Transverse colon (tissue), 3 donors: ENCODE results near the gene ENTPD1.

Experiments
- CTCF ChIP-seq, 5 experiments: fragments of 200-600 bp in 3 of 5; fragments of 450-650 bp in 2 of 5; sonication (generic) in 3 of 5; IDR thresholded peaks; 1 replicate in 2 of 5; 2 replicates in 3 of 5; pipeline ENCODE4 v1.5.1; 2016 to 2017; ENCODE audit warnings: antibody characterized with exemption in 5 of 5, inconsistent platforms in 3 of 5, mild to moderate bottlenecking in 2 of 5, moderate library complexity in 1 of 5
- POLR2A ChIP-seq: fragments of 450-650 bp; IDR thresholded peaks from one replicate; pipeline ENCODE4 v1.6.1; 2016; ENCODE audit warnings: antibody characterized with exemption, mild to moderate bottlenecking, moderate library complexity

DNA sequence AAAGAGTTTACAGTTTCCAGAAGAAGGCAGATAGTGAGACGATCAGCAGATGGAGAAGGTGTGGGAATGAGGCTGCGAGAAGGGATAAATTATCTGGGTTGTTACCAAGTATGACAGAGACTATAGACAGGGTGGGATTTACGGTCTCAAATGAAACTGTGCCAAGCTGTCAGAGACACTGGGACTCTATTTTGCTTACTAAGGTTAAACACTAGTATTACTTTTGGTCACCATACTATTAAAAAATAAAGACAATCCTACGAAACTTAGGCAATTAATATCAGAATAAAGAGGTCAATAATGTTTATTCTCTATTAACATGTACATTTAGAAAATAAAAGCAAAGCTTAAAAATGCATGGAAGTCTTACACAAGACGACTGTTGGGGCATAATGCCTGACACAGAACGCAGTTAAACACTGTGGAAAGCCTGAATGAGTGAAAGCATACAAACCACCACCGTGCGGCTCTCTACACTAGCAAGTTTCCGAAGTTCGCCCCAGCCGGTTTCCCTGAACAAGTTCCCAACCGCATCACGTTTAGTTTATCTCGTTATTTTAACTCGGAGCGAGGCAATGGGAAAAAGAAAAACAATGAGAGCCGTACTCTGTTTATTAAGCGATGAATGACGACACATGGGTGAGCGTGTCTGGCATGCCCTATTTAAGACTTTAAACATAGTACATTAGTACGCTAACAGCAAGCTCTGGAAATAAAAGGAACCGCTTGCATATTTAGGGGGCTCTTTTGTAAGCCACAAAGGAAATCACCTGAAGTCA, 150.9 kb downstream of the ENTPD1 start:
- TF ChIP-seq POLR2A (no peak), CTCF (IDR thresholded peaks at IDR 0.05) (no peak)
